MCF 10A (cell line): ENCODE data around the gene AKAP13. TPM values are rescaled to one million over a fixed set of nuclear protein-coding genes. Genes with fewer than 3 reads are reported as not detected.

Source experiments
- BruUV-seq: library from RNA; stranded (reverse); fragments of 400-500 nt; replicated peaks from 2 replicates; lab custom pipeline; 2021; lab: Mats Ljungman, UMichigan
- CTCF ChIA-PET: fragments of 300-600 bp; sonication (Branson Sonifier 250); formaldehyde crosslinking; extraction: SDS; loops from one replicate; lab custom pipeline; 2021; ENCODE audit warnings: antibody characterized with exemption, inconsistent platforms; lab: Yijun Ruan, JAX
- POLR2A ChIA-PET: fragments of 300-600, 350-650 bp; sonication (Branson Sonifier 250); formaldehyde crosslinking; extraction: SDS; loops from one replicate; lab custom pipeline; 2020; ENCODE audit warnings: antibody characterized with exemption, inconsistent platforms; lab: Yijun Ruan, JAX
- DNase-seq: peaks from one replicate; pipeline ENCODE4 v3.0.0-alpha.2; 2018; ENCODE audit not compliant: unreplicated experiment
- H3K27ac Mint-ChIP-seq: one replicate; pipeline ENCODE4 v1.8.0; 2022; ENCODE audit warnings: mild to moderate bottlenecking, low read depth, mixed read lengths; ENCODE audit not compliant: unreplicated experiment
- H3K27me3 Mint-ChIP-seq: one replicate; pipeline ENCODE4 v1.8.0; 2022; ENCODE audit warnings: mixed read lengths; ENCODE audit not compliant: insufficient read depth, unreplicated experiment
- H3K36me3 Mint-ChIP-seq: one replicate; pipeline ENCODE4 v1.8.0; 2022; ENCODE audit warnings: mild to moderate bottlenecking, moderate library complexity, mixed read lengths; ENCODE audit not compliant: insufficient read depth, unreplicated experiment
- H3K4me1 Mint-ChIP-seq: one replicate; pipeline ENCODE4 v1.8.0; 2022; ENCODE audit warnings: mixed read lengths; ENCODE audit not compliant: insufficient read depth, unreplicated experiment
- H3K4me3 Mint-ChIP-seq: one replicate; pipeline ENCODE4 v1.8.0; 2022; ENCODE audit warnings: mild to moderate bottlenecking, moderate library complexity, mixed read lengths; ENCODE audit not compliant: unreplicated experiment
- H3K9me3 Mint-ChIP-seq: one replicate; pipeline ENCODE4 v1.8.0; 2022; ENCODE audit warnings: mixed read lengths; ENCODE audit not compliant: unreplicated experiment
- CTCF ChIP-seq: fragments of 200-600 bp; IDR thresholded peaks from one replicate; pipeline ENCODE4 v1.8.0; 2022; ENCODE audit warnings: antibody characterized with exemption, mild to moderate bottlenecking; ENCODE audit not compliant: unreplicated experiment
- intact Hi-C: fragments of 100-400 bp; cut with micrococcal nuclease; formaldehyde crosslinking; loops from 2 replicates; pipeline ENCODE4 v1.14.1; 2022
- total RNA-seq: library from RNA; stranded (reverse); gene quantifications from 2 replicates; pipeline ENCODE4 v1.2.3, GENCODE V29; 2022

AKAP13 gene
- total RNA-seq, 1 experiment from 2014 or later = 65.7 TPM

DNA sequence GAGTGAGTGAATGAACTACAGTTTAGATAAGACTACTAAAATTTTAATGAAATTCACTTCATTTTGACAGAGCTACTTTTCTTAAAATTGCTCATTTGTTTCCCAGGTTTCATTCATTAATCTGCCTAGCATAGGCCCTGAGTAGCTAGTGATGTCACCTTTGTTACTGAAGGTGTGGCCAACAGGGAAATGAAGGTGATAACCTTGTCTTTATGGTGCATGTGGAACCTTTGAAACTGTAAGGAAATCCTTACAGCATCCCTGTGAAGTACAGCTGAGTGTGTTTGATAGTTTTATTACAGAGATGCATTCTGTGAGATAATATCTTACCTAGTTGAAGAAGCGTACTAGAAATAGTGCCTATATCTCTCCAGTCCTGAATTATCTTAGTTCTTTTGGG is 112.9 kb downstream of the AKAP13 start:
- BruUV-seq = no TSS peak
- H3K9me3 Mint-ChIP-seq = no peaks in the 10 kb centered on the region
- CTCF ChIA-PET = interaction anchor here (1.0 to 2.3 kb wide), 6 partner anchors 8 to 203 kb away, joined by 3 to 9 read pairs (median 6); no protein-coding TSS in a partner anchor
- peaks cover 32% of the 10 kb centered on the region for H3K4me1 Mint-ChIP-seq
- DNase-seq = no peak
- H3K4me3 Mint-ChIP-seq = no peak overlapping the region
- no peaks in the 10 kb centered on the region for H3K27me3 Mint-ChIP-seq
- POLR2A ChIA-PET = interaction anchor here (0.7 to 1.5 kb wide), 2 partner anchors 10 to 12 kb away, joined by 4 to 5 read pairs; no protein-coding TSS in a partner anchor
- intact Hi-C loops = loop anchor here (5.0 to 10.0 kb wide), 2 partner anchors 111 to 342 kb away; partner anchors contain the start of gene AKAP13
- peaks cover 18% of the 10 kb centered on the region for H3K36me3 Mint-ChIP-seq
- H3K27ac Mint-ChIP-seq = peak overlapping the region; percentile 66
- TF ChIP-seq CTCF = no peak

DNA sequence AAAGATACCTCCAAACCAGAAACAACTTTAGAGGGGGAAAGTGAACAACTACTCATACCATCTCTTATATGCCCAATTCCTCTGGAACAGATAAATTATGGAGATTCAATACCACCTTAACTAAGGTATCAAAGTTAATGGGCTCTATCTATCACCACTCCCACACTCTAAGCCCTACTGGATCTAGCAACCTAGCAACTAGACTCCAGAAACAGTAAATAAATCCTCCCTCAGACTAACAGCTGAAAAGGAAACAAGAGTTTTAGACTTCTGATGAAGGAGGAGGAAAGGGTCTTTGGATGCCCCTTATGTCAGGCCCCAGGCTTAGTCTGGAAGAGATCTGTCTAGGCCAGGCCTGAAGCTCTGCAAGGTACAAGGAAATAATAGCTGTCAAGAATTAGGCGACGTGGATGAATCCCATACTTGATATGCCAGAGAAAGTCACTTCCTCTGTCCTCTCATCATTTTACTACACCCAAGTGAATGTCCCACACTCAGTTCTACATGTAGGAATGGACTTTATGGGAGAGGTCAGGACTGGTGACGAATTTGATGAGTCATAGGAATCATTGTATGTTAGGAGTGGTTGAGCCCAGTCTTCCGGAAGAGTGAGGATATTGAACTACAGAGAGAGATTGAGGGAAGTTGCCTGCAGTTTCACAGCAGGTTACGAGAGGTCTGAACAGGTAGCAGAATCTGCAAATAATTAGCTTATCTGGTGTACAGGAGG is 113.8 kb downstream of the AKAP13 start:
- TSS peak; percentile 43 for BruUV-seq
- TF ChIP-seq CTCF = no peak
- Mint-ChIP-seq H3K27me3 (no peaks in the 10 kb centered on the region), H3K4me1 (peaks cover 40% of the 10 kb centered on the region), H3K27ac (peak overlapping the region; percentile 66), H3K4me3 (peak overlapping the region; percentile 25), H3K9me3 (no peaks in the 10 kb centered on the region), H3K36me3 (peaks cover 15% of the 10 kb centered on the region)
- ChIA-PET CTCF (interaction anchor here (0.6 to 2.3 kb wide), 6 partner anchors 7 to 163 kb away, joined by 3 to 9 read pairs (median 6); no protein-coding TSS in a partner anchor), POLR2A (interaction anchor here (0.7 to 1.5 kb wide), 6 partner anchors 9 to 212 kb away, joined by 3 to 6 read pairs (median 3); no protein-coding TSS in a partner anchor)
- intact Hi-C loops = loop anchor here (5.0 to 10.0 kb wide), 2 partner anchors 112 to 341 kb away; partner anchors contain the start of gene AKAP13
- peak; percentile 86 for DNase-seq

DNA sequence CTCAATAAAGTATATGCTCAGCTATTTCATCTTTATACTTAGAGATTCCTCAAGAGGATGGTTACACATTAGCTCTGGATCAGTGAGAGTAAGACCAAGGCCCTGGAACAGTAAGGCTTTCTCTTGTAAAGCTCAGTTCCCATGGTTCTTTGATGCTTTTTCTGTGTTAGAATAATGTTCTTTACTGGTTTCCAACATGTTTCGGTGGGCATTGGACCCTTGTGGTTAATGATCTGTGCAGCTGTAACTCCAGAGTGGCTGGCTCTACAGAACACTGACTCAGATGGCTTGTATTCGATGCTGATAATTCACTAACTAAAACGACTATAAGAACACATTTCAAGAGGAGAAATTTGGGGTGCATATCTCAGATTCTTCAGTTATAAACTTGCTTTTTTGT is 114.7 kb downstream of the AKAP13 start:
- Mint-ChIP-seq H3K4me3 (no peak overlapping the region), H3K9me3 (no peaks in the 10 kb centered on the region), H3K27ac (peak overlapping the region; percentile 66), H3K36me3 (peaks cover 16% of the 10 kb centered on the region), H3K27me3 (no peaks in the 10 kb centered on the region), H3K4me1 (peaks cover 42% of the 10 kb centered on the region)
- DNase-seq = no peak
- CTCF ChIA-PET = interaction anchor here (1.0 to 2.3 kb wide), 3 partner anchors 9 to 164 kb away, joined by 3 to 9 read pairs (median 9); no protein-coding TSS in a partner anchor
- no TSS peak for BruUV-seq
- POLR2A ChIA-PET = interaction anchor here (0.9 to 1.2 kb wide), 3 partner anchors 23 to 82 kb away, joined by 3 read pairs; no protein-coding TSS in a partner anchor
- intact Hi-C loops = loop anchor here (10.0 kb wide), 1 partner anchor 340 kb away; no protein-coding TSS in a partner anchor
- TF ChIP-seq CTCF = no peak

GRCh38 chr15:85495544-85495943 is 115.1 kb downstream of the AKAP13 start:
- no peak for DNase-seq
- intact Hi-C loops = loop anchor here (10.0 kb wide), 1 partner anchor 339 kb away; no protein-coding TSS in a partner anchor
- CTCF ChIA-PET = interaction anchor here (2.2 kb wide), 1 partner anchor 10 kb away, joined by 9 read pairs; no protein-coding TSS in a partner anchor
- H3K27me3 Mint-ChIP-seq = no peaks in the 10 kb centered on the region
- H3K36me3 Mint-ChIP-seq = peaks cover 18% of the 10 kb centered on the region
- BruUV-seq = no TSS peak
- no peaks in the 10 kb centered on the region for H3K9me3 Mint-ChIP-seq
- H3K4me1 Mint-ChIP-seq = peaks cover 38% of the 10 kb centered on the region
- H3K4me3 Mint-ChIP-seq = no peak overlapping the region
- POLR2A ChIA-PET = interaction anchor here (1.2 kb wide), 1 partner anchor 82 kb away, joined by 3 read pairs; no protein-coding TSS in a partner anchor
- TF ChIP-seq CTCF = no peak
- H3K27ac Mint-ChIP-seq = no peak overlapping the region
